ENCODE data around the gene KCND3. TPM values are rescaled to one million over a fixed set of nuclear protein-coding genes. Genes with fewer than 3 reads are reported as not detected.

The KCND3 gene
- total RNA-seq, 1 donor from 2014 or later = 0.06 TPM

- H3K4me1 ChIP-seq = peaks cover 30% of the 10 kb centered on the region
- Mint-ChIP-seq H3K27me3 (ENCODE audit: insufficient read depth, low read depth) (peaks cover 2% of the 10 kb centered on the region), H3K9me3 (no peaks in the 10 kb centered on the region), H3K36me3 (no peaks in the 10 kb centered on the region), H3K4me1 (peaks cover 13% of the 10 kb centered on the region), H3K4me3 (no peak overlapping the region), H3K27ac (no peak overlapping the region)
- DNase-seq (ENCODE audit: low spot score) = no peak
- no peak overlapping the region for H3K27ac ChIP-seq
- H4K20me1 ChIP-seq (ENCODE audit: low read depth) = no peaks in the 10 kb centered on the region
- H3K9ac ChIP-seq = no peak overlapping the region
- no peak overlapping the region for H2AFZ ChIP-seq (replicated peaks)
- no peak overlapping the region for H3K4me2 ChIP-seq
- no peak for TF ChIP-seq EZH2phosphoT487 (IDR thresholded peaks at IDR 0.05)
- TF ChIP-seq, protein P1, sequence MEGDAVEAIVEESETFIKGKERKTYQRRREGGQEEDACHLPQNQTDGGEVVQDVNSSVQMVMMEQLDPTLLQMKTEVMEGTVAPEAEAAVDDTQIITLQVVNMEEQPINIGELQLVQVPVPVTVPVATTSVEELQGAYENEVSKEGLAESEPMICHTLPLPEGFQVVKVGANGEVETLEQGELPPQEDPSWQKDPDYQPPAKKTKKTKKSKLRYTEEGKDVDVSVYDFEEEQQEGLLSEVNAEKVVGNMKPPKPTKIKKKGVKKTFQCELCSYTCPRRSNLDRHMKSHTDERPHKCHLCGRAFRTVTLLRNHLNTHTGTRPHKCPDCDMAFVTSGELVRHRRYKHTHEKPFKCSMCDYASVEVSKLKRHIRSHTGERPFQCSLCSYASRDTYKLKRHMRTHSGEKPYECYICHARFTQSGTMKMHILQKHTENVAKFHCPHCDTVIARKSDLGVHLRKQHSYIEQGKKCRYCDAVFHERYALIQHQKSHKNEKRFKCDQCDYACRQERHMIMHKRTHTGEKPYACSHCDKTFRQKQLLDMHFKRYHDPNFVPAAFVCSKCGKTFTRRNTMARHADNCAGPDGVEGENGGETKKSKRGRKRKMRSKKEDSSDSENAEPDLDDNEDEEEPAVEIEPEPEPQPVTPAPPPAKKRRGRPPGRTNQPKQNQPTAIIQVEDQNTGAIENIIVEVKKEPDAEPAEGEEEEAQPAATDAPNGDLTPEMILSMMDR (IDR thresholded peaks at IDR 0.05) = no peak
- TF ChIP-seq EZH2 (IDR thresholded peaks at IDR 0.05) = no peak
- peaks cover 15% of the 10 kb centered on the region for H3F3A ChIP-seq (ENCODE audit: low read depth)
- H3K4me3 ChIP-seq = no peak overlapping the region
- H3K36me3 ChIP-seq = no peaks in the 10 kb centered on the region
- no peaks in the 10 kb centered on the region for H3K9me3 ChIP-seq (ENCODE audit: low read depth)
- no peaks in the 10 kb centered on the region for H3K27me3 ChIP-seq
- H3K79me2 ChIP-seq (ENCODE audit: low read depth) = no peaks in the 10 kb centered on the region
Measured at GRCh38 chr1:111887385-111887784, 102.1 kb downstream of the KCND3 start.

DNA sequence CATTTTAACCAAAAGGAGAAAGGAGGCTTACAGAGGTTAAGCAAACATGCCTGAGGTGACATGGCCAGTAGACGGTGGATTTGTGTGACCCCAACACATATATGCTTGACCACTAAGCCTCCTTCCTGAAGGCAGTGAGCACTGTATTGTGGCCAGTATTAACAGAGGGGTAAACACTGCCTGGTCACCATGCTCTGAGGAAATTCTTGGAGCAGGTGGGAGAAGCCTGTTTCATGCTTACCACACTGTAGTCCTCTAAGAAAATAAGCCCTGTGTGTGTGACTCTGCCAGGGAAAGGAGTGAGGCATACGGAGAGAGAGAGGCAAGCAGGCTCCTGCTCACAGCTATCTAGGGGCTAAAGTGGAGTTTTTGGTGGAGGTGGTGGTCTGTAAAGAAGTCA, 102.7 kb downstream of the KCND3 start:
- H3K79me2 ChIP-seq (ENCODE audit: low read depth) = no peaks in the 10 kb centered on the region
- peaks cover 3% of the 10 kb centered on the region for H3K27me3 Mint-ChIP-seq (ENCODE audit: insufficient read depth, low read depth)
- no peaks in the 10 kb centered on the region for H3K9me3 Mint-ChIP-seq
- no peak overlapping the region for H3K27ac ChIP-seq
- peaks cover 15% of the 10 kb centered on the region for H3F3A ChIP-seq (ENCODE audit: low read depth)
- TF ChIP-seq, protein P1 (IDR thresholded peaks at IDR 0.05) = no peak
- TF ChIP-seq EZH2phosphoT487 (IDR thresholded peaks at IDR 0.05) = no peak
- no peak for TF ChIP-seq EZH2 (IDR thresholded peaks at IDR 0.05)
- H3K4me2 ChIP-seq = peak overlapping the region; percentile 12
- no peaks in the 10 kb centered on the region for H3K36me3 Mint-ChIP-seq
- DNase-seq (ENCODE audit: low spot score) = no peak
- H3K9ac ChIP-seq = no peak overlapping the region
- H3K27me3 ChIP-seq = no peaks in the 10 kb centered on the region
- H3K27ac Mint-ChIP-seq = no peak overlapping the region
- no peak overlapping the region for H3K4me3 ChIP-seq
- H3K4me1 Mint-ChIP-seq = peaks cover 13% of the 10 kb centered on the region
- no peaks in the 10 kb centered on the region for H3K36me3 ChIP-seq
- H2AFZ ChIP-seq (replicated peaks) = peak overlapping the region; percentile 68
- H3K4me1 ChIP-seq = peaks cover 32% of the 10 kb centered on the region
- H3K4me3 Mint-ChIP-seq = no peak overlapping the region
- no peaks in the 10 kb centered on the region for H4K20me1 ChIP-seq (ENCODE audit: low read depth)
- no peaks in the 10 kb centered on the region for H3K9me3 ChIP-seq (ENCODE audit: low read depth)

DNA sequence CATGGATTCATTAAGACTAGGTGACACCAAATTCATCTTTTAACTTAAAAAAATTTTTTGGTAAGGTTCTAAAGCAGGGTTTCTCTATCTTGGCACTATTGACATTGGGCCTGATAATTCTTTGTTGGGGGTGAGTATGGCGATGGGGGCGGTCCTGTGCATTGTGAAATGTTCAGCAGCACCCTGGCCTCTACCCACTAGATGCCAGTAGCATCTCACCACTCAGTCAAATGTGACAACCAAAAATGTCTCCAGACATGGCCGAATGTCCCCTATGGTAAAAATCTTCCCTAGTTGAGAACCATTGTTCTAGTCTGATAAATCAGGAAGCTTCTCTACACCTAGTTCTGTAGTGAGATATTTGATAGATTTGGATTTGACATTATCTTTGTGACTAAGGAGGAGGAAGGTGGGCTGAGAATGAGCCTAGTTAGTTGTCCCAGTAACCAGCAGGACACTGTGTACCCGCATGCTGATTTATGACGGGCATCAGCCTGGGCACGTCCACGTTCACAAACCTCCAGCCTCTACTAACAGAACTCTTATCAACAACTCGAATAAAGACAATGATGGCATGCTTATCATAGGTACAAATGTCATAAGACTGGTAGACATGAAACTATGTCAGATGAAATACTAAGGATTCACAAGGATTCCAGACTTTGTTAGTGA, 104.6 kb downstream of the KCND3 start:
- H3K4me3 Mint-ChIP-seq = no peak overlapping the region
- H3K36me3 Mint-ChIP-seq = no peaks in the 10 kb centered on the region
- TF ChIP-seq, protein P1 (IDR thresholded peaks at IDR 0.05) = no peak
- TF ChIP-seq EZH2phosphoT487 (IDR thresholded peaks at IDR 0.05) (no peak), EZH2 (IDR thresholded peaks at IDR 0.05) (no peak)

More for the DNA sequence above, 104.6 kb downstream of the KCND3 start:
- Mint-ChIP-seq H3K9me3 (no peaks in the 10 kb centered on the region), H3K27me3 (ENCODE audit: insufficient read depth, low read depth) (peaks cover 3% of the 10 kb centered on the region), H3K4me1 (peaks cover 24% of the 10 kb centered on the region), H3K27ac (no peak overlapping the region)
- peaks cover 15% of the 10 kb centered on the region for H3F3A ChIP-seq (ENCODE audit: low read depth)
- H3K9me3 ChIP-seq (ENCODE audit: low read depth) = no peaks in the 10 kb centered on the region
- H3K4me1 ChIP-seq = peaks cover 41% of the 10 kb centered on the region
- H3K27me3 ChIP-seq = no peaks in the 10 kb centered on the region
- H3K4me3 ChIP-seq = no peak overlapping the region
- no peaks in the 10 kb centered on the region for H4K20me1 ChIP-seq (ENCODE audit: low read depth)
- no peak overlapping the region for H3K9ac ChIP-seq
- H3K36me3 ChIP-seq = no peaks in the 10 kb centered on the region
- H3K4me2 ChIP-seq = no peak overlapping the region
- no peak overlapping the region for H2AFZ ChIP-seq (replicated peaks)
- H3K27ac ChIP-seq = no peak overlapping the region
- DNase-seq (ENCODE audit: low spot score) = no peak
- H3K79me2 ChIP-seq (ENCODE audit: low read depth) = no peaks in the 10 kb centered on the region

Data from neural progenitor cell (in vitro differentiated cells).